C4-2B (cell line): Measurements from ENCODE around the gene SIMC1.
"Not testable (repeated sequence)": the region's sequence is repeated elsewhere in the genome, so short reads cannot be mapped to it uniquely, and the experiment has no call there.

Experiments used
- CTCF ChIP-seq: fragments of 450-650 bp; conservative IDR thresholded peaks from 2 replicates; pipeline ENCODE4 v1.5.1; 2017; ENCODE audit warnings: mild to moderate bottlenecking
- ZFX ChIP-seq: fragments of 450-650 bp; IDR thresholded peaks from 2 replicates; pipeline ENCODE4 v1.6.1; 2017

GRCh38 chr5:176252171-176252570 is 13.9 kb downstream of the SIMC1 start:
- not testable (repeated sequence) for TF ChIP-seq CTCF, ZFX
